Brain microvascular endothelial cell (primary cell): Measurements from ENCODE around the gene KRTAP1-3.

ENCODE experiments used
- DNase-seq: peaks from one replicate; pipeline ENCODE4 v3.0.0-alpha.2; 2020
- H3K27ac ChIP-seq: fragments of 250-450 bp; sonication (Bioruptor Pico); 2 replicates; pipeline ENCODE4 v1.5.1; 2020; ENCODE audit warnings: mild to moderate bottlenecking, moderate library complexity
- H3K27me3 ChIP-seq: fragments of 250-450 bp; sonication (Bioruptor Pico); replicated peaks from 2 replicates; pipeline ENCODE4 v1.5.1; 2020; ENCODE audit warnings: mild to moderate bottlenecking
- H3K36me3 ChIP-seq: fragments of 250-450 bp; sonication (Bioruptor Pico); replicated peaks from 2 replicates; pipeline ENCODE4 v1.5.1; 2020; ENCODE audit warnings: mild to moderate bottlenecking
- H3K4me3 ChIP-seq: 2 replicates; pipeline ENCODE4 v1.5.1; 2011; ENCODE audit warnings: low read depth, mild to moderate bottlenecking, control low read depth, low read length, moderate library complexity
- in situ Hi-C: cut with HindIII; loops from 2 replicates; pipeline ENCODE4 v1.10.0; 2017; ENCODE audit warnings: low sequenced_read_pairs, low pct_ligation_motif_present
- TF ChIP-seq, protein P1 (sequence below): IDR thresholded peaks from 2 replicates; pipeline ENCODE4 v1.5.1; 2011; ENCODE audit warnings: low read depth, mild to moderate bottlenecking, moderate library complexity, low read length, control low read depth, inconsistent platforms; ENCODE audit errors: missing control alignments

Gene KRTAP1-3

DNA sequence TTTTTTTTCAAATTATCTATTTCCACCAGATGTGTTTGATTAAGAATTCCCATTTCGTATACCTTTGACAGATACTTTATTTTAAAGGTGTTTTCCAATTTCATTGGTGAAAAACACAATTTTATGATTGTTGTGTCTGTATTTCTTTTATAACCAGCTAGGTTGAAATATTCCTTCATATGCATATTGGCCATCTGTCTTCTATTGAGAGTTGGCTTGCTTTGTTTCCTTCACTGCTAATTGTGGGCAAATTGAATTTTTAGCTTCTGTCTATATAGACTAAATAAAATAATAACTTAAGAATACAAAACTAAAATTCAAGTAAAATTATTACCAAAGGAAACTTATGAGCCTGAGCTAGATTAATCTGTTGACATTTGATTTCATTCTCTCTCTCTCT, 39.6 kb downstream of the KRTAP1-3 start:
- DNase-seq: no peak
- TF ChIP-seq, protein P1, sequence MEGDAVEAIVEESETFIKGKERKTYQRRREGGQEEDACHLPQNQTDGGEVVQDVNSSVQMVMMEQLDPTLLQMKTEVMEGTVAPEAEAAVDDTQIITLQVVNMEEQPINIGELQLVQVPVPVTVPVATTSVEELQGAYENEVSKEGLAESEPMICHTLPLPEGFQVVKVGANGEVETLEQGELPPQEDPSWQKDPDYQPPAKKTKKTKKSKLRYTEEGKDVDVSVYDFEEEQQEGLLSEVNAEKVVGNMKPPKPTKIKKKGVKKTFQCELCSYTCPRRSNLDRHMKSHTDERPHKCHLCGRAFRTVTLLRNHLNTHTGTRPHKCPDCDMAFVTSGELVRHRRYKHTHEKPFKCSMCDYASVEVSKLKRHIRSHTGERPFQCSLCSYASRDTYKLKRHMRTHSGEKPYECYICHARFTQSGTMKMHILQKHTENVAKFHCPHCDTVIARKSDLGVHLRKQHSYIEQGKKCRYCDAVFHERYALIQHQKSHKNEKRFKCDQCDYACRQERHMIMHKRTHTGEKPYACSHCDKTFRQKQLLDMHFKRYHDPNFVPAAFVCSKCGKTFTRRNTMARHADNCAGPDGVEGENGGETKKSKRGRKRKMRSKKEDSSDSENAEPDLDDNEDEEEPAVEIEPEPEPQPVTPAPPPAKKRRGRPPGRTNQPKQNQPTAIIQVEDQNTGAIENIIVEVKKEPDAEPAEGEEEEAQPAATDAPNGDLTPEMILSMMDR: no peak
- Histone ChIP-seq H3K4me3 (no peak overlapping the region), H3K27me3 (no peaks in the 10 kb centered on the region), H3K36me3 (no peaks in the 10 kb centered on the region), H3K27ac (no peak overlapping the region)
- in situ Hi-C loops: no loop called here

DNA sequence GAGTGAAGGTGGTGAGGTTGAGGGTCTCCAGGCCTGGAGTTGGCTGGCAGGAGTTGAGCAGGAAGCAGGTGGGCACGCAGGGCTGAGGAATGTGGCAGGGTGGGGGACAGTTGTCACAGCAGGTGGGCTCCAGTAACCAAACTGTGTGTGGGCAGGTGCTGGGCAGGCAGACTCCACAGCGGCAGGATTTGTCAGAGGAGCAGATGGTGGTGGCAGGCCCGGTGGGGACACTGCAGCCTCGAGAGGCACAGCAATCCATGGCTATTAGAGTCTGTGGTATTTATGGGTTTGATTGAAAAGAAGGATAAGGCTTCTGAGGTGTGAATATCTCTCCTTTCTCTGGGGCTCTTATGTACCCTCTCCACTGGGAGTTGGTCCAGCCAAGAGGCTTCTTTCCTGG, 40.8 kb downstream of the KRTAP1-3 start, which contains the start of gene KRTAP3-3:
Gene KRTAP3-3, minus strand, starts transcription at position 326 of the 400 bp plus-strand sequence. Its CDS starts 67 bp downstream, at position 259.
- Histone ChIP-seq H3K4me3 (no peak within 1 kb of the TSS), H3K27me3 (no peaks in the 10 kb centered on the region), H3K27ac (no peak within 1 kb of the TSS), H3K36me3 (no peaks in the 10 kb centered on the region)
- in situ Hi-C loops: no loop called here
- no peak for DNase-seq
- TF ChIP-seq, protein P1: no peak

DNA sequence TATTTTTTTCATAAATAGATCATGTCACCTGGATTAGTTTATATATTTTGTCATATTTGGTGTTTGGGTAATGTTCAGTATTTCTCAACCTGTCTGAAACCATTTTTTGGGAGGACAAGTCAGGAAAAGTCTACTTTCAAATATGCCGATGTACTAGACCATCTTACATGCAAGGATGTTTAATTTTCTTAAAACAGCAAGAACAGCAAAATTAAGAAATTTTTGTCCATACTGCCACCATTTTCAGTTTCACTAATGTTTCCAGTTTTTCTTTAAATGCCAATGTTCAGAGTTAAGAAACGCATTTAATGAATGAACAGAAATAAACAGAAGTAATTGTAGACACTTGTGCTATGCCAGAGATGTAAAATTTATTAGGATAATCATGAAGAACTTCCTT, 41.6 kb downstream of the KRTAP1-3 start:
- Histone ChIP-seq H3K4me3 (no peak overlapping the region), H3K27ac (no peak overlapping the region), H3K36me3 (no peaks in the 10 kb centered on the region), H3K27me3 (no peaks in the 10 kb centered on the region)
- DNase-seq: no peak
- in situ Hi-C loops: no loop called here
- TF ChIP-seq, protein P1: no peak

DNA sequence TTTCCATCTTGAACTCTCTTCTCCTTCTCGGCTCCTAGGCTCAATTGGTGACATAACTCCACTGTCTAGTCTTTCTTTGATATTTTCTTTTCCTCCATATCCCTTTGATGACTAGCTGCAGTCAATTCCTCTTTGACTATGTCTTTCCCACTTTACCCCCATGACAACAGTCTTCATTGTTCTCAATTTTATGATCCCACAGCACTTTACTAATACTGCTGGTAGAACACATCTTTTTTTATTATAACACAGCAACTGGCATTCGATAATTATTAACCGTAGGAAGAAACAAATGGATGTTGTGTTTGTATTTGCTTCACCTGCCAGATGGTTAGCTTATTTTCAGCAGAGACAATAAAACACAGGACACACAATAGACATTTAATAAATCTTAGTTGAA, 42.0 kb downstream of the KRTAP1-3 start:
- TF ChIP-seq, protein P1: no peak
- H3K36me3 ChIP-seq: no peaks in the 10 kb centered on the region
- H3K27ac ChIP-seq: no peak overlapping the region
- no peaks in the 10 kb centered on the region for H3K27me3 ChIP-seq
- no peak for DNase-seq
- in situ Hi-C loops: no loop called here
- no peak overlapping the region for H3K4me3 ChIP-seq

DNA sequence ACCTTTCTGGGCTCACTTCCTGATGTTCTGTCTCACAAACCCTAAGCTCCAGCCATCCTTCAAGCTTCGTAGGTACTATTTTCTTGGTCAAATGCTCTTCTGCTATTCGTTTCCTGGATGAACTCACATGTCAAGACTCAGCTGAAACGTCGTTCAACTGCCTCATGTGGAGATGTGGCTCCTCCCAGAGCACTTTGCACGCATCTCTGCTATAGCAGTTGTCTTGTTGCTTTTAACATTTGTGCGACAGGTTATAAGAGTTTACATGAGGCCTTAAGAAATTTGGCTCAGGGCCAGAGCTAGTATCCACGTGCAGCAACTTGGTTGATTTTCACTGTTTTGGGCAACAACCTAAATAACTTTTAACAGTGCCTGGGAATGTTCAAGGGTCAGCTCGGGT, 47.8 kb downstream of the KRTAP1-3 start:
- H3K27me3 ChIP-seq: no peaks in the 10 kb centered on the region
- TF ChIP-seq, protein P1: no peak
- in situ Hi-C loops: no loop called here
- H3K27ac ChIP-seq: no peak overlapping the region
- no peaks in the 10 kb centered on the region for H3K36me3 ChIP-seq
- DNase-seq: no peak
- no peak overlapping the region for H3K4me3 ChIP-seq

DNA sequence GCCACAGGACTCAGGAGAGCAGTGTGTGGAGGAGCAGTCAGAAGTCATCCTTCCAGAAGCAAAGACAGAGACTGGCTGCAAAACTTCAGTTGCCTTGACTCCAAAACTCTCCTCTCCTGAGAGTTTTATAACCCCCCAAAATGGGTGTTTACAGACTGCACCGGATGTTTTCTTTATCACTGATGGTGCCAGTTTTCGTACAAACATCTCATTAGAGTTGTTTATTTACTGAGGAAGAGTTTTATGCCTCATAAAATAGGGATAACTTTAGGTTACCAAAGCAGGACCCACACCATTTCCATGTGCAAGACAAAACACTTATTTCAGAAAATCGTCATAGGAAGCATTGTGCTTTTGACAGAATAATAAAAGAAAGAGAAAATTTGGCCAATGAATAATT, 50.4 kb downstream of the KRTAP1-3 start, which contains the start of gene KRT40:
Gene KRT40, minus strand, starts transcription at position 101 of the 400 bp plus-strand sequence. Its CDS starts 53 bp downstream, at position 48.
- in situ Hi-C loops: no loop called here
- no peak within 1 kb of the TSS for H3K4me3 ChIP-seq
- H3K27me3 ChIP-seq: no peaks in the 10 kb centered on the region
- no peak for DNase-seq
- H3K36me3 ChIP-seq: no peaks in the 10 kb centered on the region
- TF ChIP-seq, protein P1: no peak
- H3K27ac ChIP-seq: no peak within 1 kb of the TSS
